ENCODE data around the gene RHCE.
"Not testable (repeated sequence)": the region's sequence is repeated elsewhere in the genome, so short reads cannot be mapped to it uniquely, and the experiment has no call there.

The RHCE gene

DNA sequence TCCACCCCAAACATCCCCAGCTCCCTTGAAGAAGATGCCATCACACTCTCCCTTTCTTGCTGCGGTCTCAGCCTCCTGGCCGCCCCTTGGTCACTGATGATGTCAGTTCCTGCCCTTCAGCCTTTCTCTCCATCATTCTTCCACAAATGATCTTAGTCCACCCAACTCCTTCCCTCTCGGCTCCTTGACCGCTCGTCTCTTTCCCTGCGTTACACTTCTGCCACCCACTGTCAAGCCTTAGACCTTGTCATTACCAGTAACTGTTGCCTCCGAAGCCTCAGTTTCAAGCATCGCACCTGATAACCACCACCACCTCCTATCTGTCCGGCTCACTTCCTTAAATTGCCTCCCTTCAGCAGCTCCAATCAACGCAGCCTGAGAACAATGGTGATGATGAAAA, 23.1 kb downstream of the RHCE start:
- DNase-seq: not testable (repeated sequence)

DNA sequence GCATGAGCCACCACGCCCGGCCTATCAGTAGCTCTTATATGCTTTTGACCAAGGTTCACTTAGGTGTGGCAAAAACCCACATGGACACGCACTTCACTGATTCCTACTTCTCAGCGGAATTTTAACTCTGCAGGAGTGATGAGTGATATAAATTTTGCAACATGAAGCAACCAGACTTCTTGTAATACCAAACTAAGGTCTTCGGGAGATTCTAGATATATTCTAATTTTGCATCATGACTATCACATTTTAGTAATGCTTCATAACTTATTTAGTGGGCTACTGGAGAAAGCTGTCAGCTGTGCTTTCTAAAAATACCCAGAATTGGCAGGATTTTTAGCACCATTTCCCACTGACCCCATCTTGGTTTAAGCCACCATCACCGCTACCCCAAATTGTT, 27.8 kb downstream of the RHCE start:
- DNase-seq: no peak

DNA sequence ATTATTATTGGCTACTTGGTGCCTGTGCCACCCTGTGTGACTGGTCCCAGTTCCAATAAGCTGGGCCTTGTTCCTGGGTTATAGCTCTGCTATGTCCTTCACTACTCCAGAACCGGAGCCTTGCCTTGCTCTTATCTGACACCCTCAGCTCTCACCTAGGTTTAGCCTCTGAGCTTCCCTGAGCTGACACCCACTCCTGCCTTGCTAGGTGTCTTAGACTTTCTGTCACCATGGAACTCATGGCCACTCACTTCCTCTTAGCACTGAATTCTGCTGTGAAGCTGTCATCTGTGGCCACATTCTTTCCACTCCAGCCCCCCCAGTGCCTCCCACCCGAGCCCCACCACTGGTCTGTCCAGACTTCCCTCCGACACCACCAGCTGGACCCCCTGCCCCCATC, 30.9 kb downstream of the RHCE start:
- not testable (repeated sequence) for DNase-seq

DNA sequence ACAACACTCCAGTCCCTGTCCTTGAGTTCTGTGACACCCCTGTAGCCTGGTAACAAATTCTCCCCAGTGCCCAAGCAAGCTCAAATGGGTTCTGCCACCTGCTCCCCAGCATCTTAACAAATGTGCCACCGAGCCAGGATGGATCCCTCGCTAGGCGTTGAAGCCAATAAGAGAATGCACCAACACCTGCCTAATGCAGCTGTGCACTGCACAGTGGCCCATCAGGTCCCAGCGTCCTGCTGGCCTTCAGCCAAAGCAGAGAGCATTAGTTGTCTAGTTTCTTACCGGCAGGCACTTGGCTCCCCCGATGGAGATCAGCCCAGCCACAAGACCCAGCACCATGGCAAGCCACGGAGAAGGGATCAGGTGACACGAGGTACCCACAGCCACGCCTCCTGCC, 31.9 kb downstream of the RHCE start:
- DNase-seq: peak; percentile 26 to 69

DNA sequence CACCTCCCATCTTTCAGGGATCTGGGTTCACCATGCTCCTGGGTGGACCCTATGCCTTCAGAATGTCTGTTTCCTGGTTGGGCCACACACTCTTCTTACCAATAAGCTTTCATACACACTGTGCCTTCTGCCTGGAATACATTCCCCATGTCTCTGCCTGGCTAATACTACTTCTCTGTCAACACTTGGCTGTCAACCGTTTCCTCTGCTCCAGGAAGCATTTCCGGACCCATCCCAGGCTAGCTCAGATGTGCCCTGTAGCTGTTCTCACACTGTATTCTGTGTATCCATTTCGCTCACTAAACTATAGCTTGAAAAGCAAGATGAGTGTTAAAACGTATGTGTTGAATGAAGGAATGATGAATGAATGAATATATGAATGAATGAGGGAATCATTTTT, 33.5 kb downstream of the RHCE start:
- not testable (repeated sequence) for DNase-seq

DNA sequence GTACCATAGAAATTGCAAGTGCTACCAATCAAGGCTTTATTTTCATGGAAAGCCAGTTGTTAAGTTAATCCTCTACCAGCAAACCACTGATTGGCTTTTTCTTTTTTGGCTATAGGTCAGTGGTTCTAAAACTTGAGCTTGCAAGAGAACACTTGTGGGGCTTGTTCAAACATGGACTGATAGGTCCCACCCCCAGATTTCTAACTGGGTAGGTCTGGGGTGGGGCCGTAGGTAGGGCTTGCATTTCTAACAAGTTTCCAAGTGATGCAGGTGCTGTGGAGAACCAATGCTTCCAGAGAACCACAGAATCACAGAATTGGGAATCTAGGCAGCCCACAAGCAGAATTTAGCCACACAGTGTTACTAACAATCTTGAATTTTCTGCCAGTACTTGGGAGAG, 36.8 kb downstream of the RHCE start:
- not testable (repeated sequence) for DNase-seq

DNA sequence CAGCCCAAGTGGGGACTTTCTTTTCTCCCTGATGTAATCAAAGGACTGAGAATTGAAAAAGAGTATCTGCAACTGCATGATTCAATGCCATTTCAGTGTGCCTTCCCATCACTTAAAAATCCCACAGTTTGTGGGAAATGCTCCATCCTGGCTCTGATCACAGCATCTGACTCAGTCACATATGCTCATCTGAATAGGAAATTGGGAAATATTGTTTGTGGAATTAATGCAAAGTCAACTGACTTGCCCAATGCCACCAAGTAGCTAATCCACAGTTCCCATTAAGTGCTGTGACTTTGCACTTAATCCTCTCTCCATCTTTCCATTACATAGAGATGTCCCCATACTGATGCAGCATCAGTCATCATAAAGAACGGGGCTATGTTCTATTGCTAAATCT, 37.5 kb downstream of the RHCE start:
- not testable (repeated sequence) for DNase-seq

DNA sequence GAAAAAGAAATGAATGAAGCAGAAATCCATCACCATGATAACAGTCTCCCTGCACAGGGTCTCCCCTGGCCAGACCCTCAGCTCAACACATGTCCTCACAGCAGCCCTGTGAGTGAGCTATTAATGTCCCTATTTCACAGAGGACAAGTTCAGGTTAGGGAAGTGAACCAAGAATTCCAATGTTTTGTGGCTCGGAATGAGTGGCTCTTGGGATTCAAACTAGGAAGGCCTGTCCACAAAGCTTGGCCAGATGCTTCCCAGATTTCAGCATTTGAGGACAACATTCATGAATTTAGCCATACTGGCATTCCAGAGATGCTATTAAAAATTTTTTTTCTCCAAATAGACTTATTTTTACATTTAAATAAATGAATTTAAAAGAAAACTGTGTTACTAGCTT, 38.1 kb downstream of the RHCE start:
- DNase-seq: not testable (repeated sequence)

DNA sequence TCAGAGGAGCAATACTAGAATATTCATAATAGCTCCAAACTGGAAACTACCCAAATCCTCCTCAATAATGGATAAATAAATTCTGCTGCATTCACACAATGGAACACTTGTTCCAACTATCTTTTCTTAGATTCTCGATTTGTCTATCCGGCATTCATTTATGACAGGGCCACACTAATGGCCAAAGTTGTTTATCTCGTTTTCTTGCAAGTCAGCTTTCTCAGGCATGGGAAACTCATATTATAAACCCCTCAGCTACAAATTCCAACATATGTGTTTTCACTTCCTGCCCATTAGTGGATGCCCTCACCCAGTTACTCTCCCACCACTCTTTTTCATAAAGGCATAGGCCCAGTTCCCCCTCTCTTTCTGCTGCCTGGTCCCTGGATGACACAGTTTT, 42.3 kb downstream of the RHCE start:
- DNase-seq: not testable (repeated sequence)

DNA sequence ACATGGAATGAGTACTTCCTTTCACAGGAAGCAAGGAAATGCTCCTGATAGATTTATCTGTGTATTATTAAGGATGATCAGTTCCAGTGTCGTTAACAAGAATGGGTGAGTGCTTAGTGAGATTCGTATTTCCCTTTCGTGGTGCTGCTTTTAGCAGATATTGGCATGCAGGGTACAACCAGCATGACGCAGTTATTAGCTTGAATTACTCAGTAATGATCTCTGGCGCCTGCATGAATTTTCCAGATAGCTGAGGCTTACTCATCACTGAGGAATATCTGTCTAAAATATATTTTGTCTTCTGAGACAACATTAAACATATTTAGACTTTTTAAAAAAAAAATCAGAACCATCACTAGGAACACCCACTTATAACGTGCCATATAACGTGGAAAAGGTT, 48.9 kb downstream of the RHCE start:
- DNase-seq: not testable (repeated sequence)

DNA sequence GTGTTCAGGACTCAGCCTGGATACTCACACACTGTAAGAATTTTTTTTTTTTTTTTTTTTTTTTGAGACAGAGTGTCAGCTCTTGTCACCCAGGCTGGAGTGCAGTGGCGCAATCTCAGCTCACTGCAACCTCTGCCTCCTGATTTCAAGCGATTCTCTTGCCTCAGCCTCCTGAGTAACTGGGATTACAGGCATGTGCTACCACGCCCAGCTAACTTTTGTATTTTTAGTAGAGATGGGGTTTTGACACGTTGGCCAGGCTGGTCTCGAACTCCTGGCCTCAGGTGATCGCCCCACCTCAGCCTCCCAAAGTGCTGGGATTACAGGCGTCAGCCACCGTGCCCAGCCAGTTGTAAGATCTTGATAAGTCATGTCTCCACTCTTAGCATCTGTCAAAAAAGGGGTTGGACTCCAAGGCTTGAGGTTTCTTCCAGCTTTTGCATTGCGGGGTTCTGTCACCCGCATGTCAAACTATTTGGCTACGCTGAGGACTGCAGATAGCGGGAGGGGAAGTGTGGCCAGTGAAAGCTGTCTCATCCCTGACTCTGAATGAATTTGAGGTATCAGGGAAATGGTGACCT, 50.8 kb downstream of the RHCE start:
- DNase-seq: not testable (repeated sequence)

DNA sequence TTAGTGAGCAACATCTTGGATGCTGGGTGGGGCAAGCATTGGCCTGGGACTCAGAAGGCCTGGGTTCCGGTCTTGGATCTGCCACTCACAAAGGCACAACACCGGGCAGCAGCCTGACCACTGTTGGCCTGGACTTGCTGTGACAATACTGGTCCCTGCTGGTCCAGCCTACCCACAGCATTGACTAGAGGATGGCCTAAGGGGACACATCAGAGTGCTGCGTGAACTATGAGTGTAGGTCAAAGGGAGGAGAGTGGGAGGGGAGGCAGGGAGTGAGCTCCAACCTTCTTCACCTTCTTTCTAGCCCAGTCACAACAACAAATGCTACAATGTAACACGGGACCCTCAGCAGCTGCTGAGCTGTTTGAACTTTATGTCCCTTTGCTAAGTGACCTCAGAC, 51.4 kb downstream of the RHCE start:
- no peak for DNase-seq

DNA sequence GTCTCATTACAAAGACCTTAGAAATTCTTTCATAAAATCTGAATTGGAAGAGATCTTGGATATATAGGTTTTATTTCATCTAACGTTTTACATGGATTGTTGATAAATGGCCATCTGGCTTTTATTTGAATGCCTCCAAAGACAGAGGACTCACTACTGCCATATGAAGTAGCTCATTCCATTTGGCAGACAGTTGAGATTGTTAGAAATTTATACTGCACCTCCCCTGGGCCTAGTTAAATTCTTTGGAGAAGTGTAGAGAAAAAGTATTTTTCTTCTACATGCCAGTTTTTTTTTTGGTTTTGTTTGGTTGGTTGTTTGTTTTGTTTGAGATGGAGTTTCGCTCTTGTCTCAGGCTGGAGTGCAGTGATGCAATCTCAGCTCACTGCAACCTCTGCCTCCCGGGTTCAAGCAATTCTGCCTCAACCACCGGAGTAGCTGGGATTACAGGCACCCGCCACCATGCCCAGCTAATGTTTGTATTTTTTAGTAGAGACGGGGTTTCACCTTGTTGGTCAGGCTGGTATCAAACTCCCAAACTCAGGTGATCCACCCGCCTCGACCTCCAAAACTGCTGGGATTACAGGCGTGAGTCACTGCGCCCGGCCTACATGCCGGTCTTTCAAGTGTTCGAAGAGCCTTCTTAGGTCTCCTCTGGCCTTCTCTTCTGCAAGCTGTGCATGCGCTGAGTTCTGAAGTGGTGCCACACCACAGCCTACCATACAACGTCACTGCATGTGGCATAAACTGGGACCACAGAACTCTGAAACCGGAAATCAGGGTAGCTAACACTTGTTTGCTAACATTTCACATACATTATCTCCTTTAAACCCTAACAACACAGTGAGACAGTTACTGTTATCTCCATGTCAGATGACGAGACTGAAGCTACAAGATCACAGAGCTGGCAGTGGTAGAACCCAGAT, 57.7 kb downstream of the RHCE start:
- DNase-seq: not testable (repeated sequence)

DNA sequence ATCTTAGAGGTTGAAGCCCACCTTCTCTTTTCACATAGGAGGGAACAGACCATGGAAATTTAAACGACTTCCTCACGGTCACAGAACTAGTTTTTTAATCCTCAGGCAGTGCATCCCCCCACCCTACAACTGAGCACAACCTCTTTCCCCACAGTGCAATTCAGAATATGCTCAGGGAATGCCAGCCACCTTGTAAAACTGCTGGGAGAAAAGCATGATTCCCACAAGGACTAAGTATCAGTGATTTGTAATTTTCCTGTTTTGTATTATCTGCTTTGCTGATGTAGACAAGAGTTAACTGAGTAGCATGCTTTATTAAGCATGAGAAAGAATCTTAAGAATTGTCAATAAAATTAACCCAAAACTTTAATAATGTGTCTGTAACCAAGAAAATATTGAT, 58.7 kb downstream of the RHCE start:
- DNase-seq: no peak

DNA sequence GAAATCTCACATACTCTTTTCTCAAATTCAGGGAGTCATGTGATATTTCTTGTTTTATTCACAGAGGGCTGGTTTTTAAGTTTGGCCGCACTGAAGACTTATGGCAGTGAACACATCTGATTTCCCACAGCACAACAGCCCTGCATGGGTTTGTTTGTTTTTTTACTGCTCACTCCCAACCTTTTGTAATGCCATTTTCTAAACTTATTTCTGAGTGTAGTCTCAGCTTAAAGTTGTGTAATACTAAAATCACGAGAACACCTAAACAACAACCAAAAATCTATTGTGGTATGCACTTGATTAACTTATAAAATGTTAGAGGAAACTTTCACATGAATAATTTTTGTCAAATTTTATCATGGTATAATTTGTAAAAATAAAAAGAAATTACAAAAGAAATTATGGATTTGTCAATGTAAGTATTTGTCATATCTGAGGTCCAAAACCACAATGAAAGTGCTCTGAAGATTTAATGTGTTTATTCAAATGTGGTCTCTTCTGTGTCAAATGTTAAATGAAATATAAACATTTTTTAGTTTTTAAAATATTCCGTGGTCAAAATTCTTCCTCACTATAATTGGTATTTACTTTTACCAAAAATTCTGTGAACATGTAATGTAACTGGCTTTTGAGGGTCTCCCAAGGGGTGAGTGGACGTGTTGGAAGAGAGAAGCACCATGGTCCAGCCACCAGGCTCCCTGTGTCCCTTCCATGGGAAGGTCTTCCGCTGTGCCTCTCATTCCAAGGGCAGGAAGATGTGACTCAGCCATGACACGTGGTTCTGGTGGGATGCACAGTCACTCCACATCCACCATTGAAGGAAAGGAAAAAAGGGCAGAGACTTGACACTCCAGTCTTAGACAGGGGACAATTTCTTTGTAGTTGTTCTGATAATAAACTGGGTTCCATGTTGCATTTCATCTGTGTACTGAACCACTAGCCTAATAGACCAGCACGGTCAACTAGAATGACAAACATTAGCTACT, 59.7 kb downstream of the RHCE start:
- DNase-seq: no peak

DNA sequence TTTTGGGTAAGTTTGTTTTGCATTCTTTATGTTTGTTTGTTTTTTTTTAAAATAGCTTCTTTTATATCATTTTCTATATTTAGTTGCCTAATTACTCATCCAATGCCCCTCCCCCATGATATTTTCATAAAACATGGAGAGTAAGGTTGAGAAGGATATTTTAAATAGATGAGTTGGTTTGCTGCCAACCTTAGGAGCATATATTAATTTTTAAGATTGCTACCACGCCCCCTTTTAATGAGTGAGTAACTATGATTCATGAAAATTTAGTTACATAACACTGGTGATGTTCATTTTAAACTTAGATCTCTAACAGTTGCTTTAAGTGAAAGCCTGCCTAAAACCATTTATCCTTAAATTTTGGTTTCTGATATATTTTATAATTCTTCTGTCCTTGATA, 63.8 kb downstream of the RHCE start:
- no peak for DNase-seq

DNA sequence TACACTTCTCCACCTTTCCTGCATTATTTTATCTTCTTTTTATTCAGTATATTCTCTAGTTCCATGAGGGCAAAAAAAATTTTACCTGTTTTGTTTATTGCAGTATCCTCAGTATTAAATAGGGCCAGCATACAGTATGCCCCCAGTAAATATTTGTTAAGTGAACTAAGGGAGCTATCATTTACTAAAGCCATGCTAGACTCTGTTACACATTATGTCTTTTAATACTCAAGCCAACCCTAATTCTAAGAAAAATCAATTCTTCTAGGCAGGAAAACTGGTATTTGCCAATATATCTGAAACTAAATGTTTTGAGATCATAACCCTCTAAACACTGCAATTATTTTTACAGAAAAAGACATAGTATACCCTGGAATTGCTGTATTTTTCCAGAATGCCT, 64.2 kb downstream of the RHCE start:
- DNase-seq: no peak

DNA sequence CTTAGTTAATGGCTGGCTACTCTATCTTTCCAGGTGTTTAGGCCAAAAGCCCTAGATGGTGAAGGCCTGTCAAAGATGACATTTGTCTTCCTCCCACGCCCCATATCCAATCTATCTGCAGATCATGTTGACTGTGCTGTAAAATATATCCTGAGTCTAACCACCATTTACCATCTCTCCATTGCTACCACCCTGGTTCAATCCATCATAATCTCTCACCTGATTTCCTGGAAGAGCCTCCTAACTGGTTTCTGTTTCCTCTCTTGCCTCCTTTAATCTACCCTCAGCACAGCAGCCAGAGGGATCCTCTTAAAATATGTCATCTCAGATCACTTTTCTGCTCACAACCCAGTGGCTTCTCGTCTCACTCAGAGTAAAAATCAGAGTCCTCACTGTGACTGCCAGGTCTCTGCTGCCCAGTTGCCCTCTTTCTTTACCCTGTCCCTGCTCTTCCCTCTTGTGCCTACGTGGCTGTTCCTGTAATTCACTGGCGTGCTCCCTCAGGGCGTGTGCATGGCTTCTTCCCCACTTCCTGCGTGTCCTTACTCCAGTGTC, 64.7 kb downstream of the RHCE start:
- no peak for DNase-seq

DNA sequence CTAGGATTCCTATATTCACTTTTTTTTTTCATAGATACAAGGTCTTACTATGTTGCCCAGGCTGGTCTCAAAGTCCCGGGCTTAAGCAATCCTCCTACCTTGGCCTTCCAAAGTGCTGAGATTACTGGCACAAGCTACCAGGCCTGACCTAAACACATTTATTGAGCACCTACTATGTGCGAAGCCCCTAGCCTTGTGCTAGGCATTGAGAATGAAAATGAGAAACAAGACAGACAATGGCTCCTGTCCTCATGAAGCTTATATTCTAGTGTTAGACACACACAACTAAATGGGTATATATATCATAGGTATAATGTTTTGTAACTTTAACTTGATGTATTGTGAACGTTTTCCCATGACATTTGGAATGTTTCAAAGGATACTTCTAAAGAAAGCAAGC, 71.0 kb downstream of the RHCE start:
- DNase-seq: no peak

DNA sequence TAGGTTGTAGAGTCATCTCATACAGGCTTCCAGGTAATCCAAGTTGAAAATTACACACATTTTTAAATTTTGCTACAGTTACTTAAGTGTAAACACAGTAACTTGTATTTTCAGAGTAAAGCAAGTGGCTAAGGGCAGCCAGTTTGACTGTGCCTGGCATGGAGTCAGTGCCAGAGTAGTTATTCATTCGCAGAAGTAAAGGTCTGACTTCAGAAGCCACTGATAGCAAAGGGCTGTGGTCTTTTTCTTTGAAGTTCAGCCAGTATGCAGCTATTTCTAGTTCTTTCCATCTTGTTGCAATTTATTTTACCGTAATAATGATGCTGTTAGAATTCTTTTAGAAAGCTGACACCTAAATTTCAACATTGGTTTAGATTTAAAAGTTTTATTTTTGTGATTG, 73.1 kb downstream of the RHCE start:
- no peak for DNase-seq

DNA sequence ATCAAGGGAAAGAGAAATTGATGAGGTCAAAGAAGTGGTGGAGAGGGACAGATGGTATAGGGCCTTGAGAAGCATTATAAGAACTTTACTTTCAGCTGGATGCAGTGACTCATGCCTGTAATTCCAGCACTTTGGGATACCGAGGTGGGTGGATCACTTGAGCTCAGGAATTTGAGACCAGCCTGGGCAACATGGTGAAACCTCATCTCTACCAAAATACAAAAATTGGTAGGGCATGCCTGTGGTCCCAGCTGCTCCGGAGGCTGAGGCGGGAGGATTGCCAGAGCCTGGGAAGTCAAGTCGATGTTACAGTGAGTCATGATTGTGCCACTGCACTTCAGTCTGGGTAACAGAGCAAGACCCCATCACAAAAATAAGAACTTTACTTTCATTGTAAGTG, 76.8 kb downstream of the RHCE start:
- peak in 1 of 2 experiments; percentile 38 for DNase-seq

DNA sequence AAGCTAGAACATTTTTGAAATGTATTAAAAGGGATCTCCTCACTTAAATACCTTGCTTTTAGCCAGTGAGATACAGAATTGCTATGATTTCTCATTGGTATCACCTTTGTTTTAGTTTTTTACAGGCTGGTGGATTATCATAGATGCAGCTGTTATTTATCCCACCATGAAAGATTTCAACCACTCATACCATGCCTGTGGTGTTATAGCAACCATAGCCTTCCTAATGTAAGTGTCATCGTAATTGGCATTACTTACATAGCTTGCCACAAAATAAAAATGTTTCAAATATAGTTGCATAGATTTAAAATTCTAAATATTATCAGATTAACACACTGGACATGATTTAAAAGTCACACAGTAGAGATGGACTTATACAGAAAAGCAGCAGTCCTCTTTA, 77.8 kb downstream of the RHCE start:
- no peak for DNase-seq

DNA sequence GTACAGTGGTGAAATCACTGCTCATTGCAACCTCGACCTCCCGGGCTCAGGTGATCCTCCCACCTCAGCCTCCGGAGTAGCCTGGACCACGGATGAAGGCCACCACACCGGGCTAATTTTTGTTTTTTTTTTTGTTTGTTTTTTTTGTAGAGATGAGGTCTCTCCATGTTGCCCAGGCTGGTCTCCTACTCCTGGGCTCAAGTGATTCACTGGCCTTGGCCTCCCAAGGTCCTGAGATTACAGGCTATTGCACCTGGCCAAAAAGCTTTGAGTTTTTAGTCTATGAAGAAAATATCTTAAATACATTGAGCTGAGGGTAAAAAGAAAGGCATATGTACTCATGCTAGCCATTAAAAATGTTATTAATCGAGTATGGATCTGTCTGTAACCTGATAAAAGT, 78.9 kb downstream of the RHCE start:
- no peak for DNase-seq
